A549 (cell line): ENCODE data around the gene SYNJ1. TPM values are rescaled to one million over a fixed set of nuclear protein-coding genes. Genes with fewer than 3 reads are reported as not detected.

Source experiments
- ATAC-seq, 2 experiments: fragments of 200-7000 bp in 1 of 2; fragments of >200 bp in 1 of 2; cut with Nextera tagmentation in 1 of 2; cut with Tn5 transposase in 1 of 2; 3 replicates each; pipeline versions ENCODE4 v1.8.0 to v1.9.1; 2018 to 2020; ENCODE audit warnings: mild to moderate bottlenecking in 1 of 2, moderate library complexity in 1 of 2
- CTCF ChIA-PET: fragments of 300-600 bp; sonication (Branson Sonifier 250); formaldehyde crosslinking; extraction: SDS; loops from one replicate; lab custom pipeline; 2021; ENCODE audit warnings: antibody characterized with exemption, inconsistent platforms; lab: Yijun Ruan, JAX
- POLR2A ChIA-PET: fragments of 350-600 bp; formaldehyde crosslinking; extraction: SDS; loops from one replicate; lab custom pipeline; 2021; ENCODE audit warnings: antibody characterized with exemption, inconsistent platforms; lab: Yijun Ruan, JAX
- DNase-seq, 2 experiments: peaks; one replicate each; pipeline versions ENCODE4 v3.0.0 to v3.0.0-alpha.2; 2011 to 2016; ENCODE audit warnings: low read depth in 1 of 2, low spot score in 1 of 2
- FAIRE-seq: peaks from 2 replicates; lab custom pipeline; 2011; peaks lifted over from hg19 to GRCh38; lab: Jason Lieb, UNC
- H3K27ac ChIP-seq, 2 experiments: fragments of >200 bp; sonication (Bioruptor Twin); formaldehyde crosslinking; 3 replicates each; pipeline ENCODE4 v1.5.1; 2016 to 2017
- H3K4me1 ChIP-seq: fragments of >200 bp; sonication (Bioruptor Twin); formaldehyde crosslinking; 3 replicates; pipeline ENCODE4 v1.6.1; 2016
- H3K4me2 ChIP-seq: fragments of >200 bp; sonication (Bioruptor Twin); formaldehyde crosslinking; 3 replicates; pipeline ENCODE4 v1.6.1; 2016
- H3K4me3 ChIP-seq: fragments of >200 bp; sonication (Bioruptor Twin); formaldehyde crosslinking; 3 replicates; pipeline ENCODE4 v1.5.1; 2016
- H3K9me3 ChIP-seq: fragments of >200 bp; sonication (Bioruptor Twin); formaldehyde crosslinking; 3 replicates; pipeline ENCODE4 v1.6.1; 2016
- ATOH8 ChIP-seq: fragments of 250-450 bp; sonication (Bioruptor Pico); IDR thresholded peaks from 2 replicates; pipeline ENCODE4 v1.5.0; 2020; ENCODE audit warnings: low read depth, mild to moderate bottlenecking, moderate library complexity
- BHLHE40 ChIP-seq: IDR thresholded peaks from 2 replicates; pipeline ENCODE4 v1.6.1; 2012; ENCODE audit warnings: low read depth, low read length, inconsistent platforms
- CBX2 ChIP-seq: fragments of 200-600 bp; sonication (generic); IDR thresholded peaks from 2 replicates; pipeline ENCODE4 v1.6.1; 2016; ENCODE audit warnings: low read depth, mild to moderate bottlenecking, borderline replicate concordance
- CHD4 ChIP-seq: fragments of 200-600 bp; sonication (generic); IDR thresholded peaks from 2 replicates; pipeline ENCODE4 v1.6.1; 2016; ENCODE audit warnings: antibody characterized with exemption, mild to moderate bottlenecking, borderline replicate concordance
- EHF ChIP-seq: fragments of 250-450 bp; sonication (Bioruptor Pico); IDR thresholded peaks from 2 replicates; pipeline ENCODE4 v1.5.0; 2020; ENCODE audit warnings: mild to moderate bottlenecking
- ELK1 ChIP-seq: fragments of 150-350 bp; IDR thresholded peaks from 2 replicates; pipeline ENCODE4 v1.6.1; 2014; ENCODE audit warnings: low read depth, mild to moderate bottlenecking, low read length
- HMGXB4 ChIP-seq: fragments of 250-450 bp; sonication (Bioruptor Pico); IDR thresholded peaks from 2 replicates; pipeline ENCODE4 v1.5.0; 2021; ENCODE audit warnings: mild to moderate bottlenecking, moderate library complexity, borderline replicate concordance
- HOXB5 ChIP-seq: fragments of 250-450 bp; sonication (Bioruptor Pico); IDR thresholded peaks from 2 replicates; pipeline ENCODE4 v1.5.0; 2020; ENCODE audit warnings: mild to moderate bottlenecking, moderate library complexity
- KDM5A ChIP-seq: fragments of 200-600 bp; sonication (generic); IDR thresholded peaks from 2 replicates; pipeline ENCODE4 v1.6.1; 2016; ENCODE audit warnings: antibody characterized with exemption, mild to moderate bottlenecking
- MAFK ChIP-seq: fragments of 450-650 bp; IDR thresholded peaks from 2 replicates; pipeline ENCODE4 v1.6.1; 2014; ENCODE audit not compliant: partially characterized antibody
- NFE2L2 ChIP-seq: fragments of 150-350 bp; conservative IDR thresholded peaks from 2 replicates; pipeline ENCODE4 v1.6.1; 2014; ENCODE audit warnings: low read length
- NR3C1 ChIP-seq: fragments of >200 bp; sonication (Bioruptor Twin); formaldehyde crosslinking; IDR thresholded peaks from 3 replicates; pipeline ENCODE4 v1.6.1; 2017
- PHF8 ChIP-seq: fragments of 200-600 bp; sonication (generic); IDR thresholded peaks from 2 replicates; pipeline ENCODE4 v1.6.1; 2016; ENCODE audit warnings: low read depth, mild to moderate bottlenecking, antibody characterized with exemption, moderate library complexity, borderline replicate concordance
- POLR2A ChIP-seq: IDR thresholded peaks from 2 replicates; pipeline ENCODE4 v1.6.1; 2012; ENCODE audit warnings: mild to moderate bottlenecking, low read length
- REST ChIP-seq: fragments of 200-600 bp; sonication (generic); IDR thresholded peaks from 2 replicates; pipeline ENCODE4 v1.6.1; 2016; ENCODE audit warnings: antibody characterized with exemption, mild to moderate bottlenecking, moderate library complexity
- RFX5 ChIP-seq: fragments of 450-650 bp; IDR thresholded peaks from 2 replicates; pipeline ENCODE4 v1.7.1; 2014; ENCODE audit warnings: antibody characterized with exemption, mild to moderate bottlenecking, moderate library complexity
- ZC3H11A ChIP-seq: fragments of 450-650 bp; IDR thresholded peaks from 2 replicates; pipeline ENCODE4 v1.6.1; 2014; ENCODE audit warnings: antibody characterized with exemption, mild to moderate bottlenecking
- ZSCAN20 ChIP-seq: fragments of 250-450 bp; sonication (Bioruptor Pico); IDR thresholded peaks from 2 replicates; pipeline ENCODE4 v1.8.0; 2022; ENCODE audit warnings: mild to moderate bottlenecking, moderate library complexity
- WGBS: methylation state at CpG from one replicate; pipeline ENCODE4 v1.1.6; 2017; ENCODE audit errors: missing lambda C conversion rate; 5-methylcytosine and 5-hydroxymethylcytosine counted together
- polyA minus RNA-seq: library from RNA; depleted of rRNA, polyadenylated mRNA; stranded (reverse); fragments of >200 nt; gene quantifications from 2 replicates; pipeline ENCODE4 v1.2.3, GENCODE V29; 2011; rRNA and poly(A)+ RNA removed
- polyA plus RNA-seq, 4 experiments: library from polyadenylated mRNA; depleted of rRNA in 3 of 4; stranded (reverse); fragments of >200 nt; fragmentation: RNase III in 1 of 4; extraction: RNeasy Plus Mini Kit Qiagen cat#74134 plus additional on column Dnase treatment in 1 of 4; gene quantifications; 2 replicates in 3 of 4; 3 replicates in 1 of 4; pipeline ENCODE4 v1.2.3, GENCODE V29; 2011 to 2017
- TF ChIP-seq, protein P1 (sequence below): IDR thresholded peaks from 2 replicates; pipeline ENCODE4 v1.6.1; 2012
- TF ChIP-seq, protein P2 (sequence below): fragments of >200 bp; sonication (Bioruptor Twin); formaldehyde crosslinking; IDR thresholded peaks from 3 replicates; pipeline ENCODE4 v1.6.1; 2016

SYNJ1 gene
- polyA plus RNA-seq (2011; rRNA removed) (3.6 and 3.8 TPM in 2 replicates), polyA plus RNA-seq (2017; fragmentation: RNase III; extraction: RNeasy Plus Mini Kit Qiagen cat#74134 plus additional on column Dnase treatment) (2.2 to 2.4 TPM (median 2.3 TPM) in 3 replicates), polyA minus RNA-seq (3.3 and 4.8 TPM in 2 replicates)
- polyA plus RNA-seq (2012; cell fraction: cytosol; rRNA removed): 2.0 and 2.5 TPM in 2 replicates
- 3.6 and 5.3 TPM in 2 replicates for polyA plus RNA-seq (2012; cell fraction: nucleus; rRNA removed)

- Histone ChIP-seq H3K9me3 (no peaks in the 10 kb centered on the region), H3K4me3 (peak within 1 kb of the TSS; percentile 69), H3K4me2 (peak within 1 kb of the TSS; percentile 92), H3K4me1 (peaks cover 6% of the 10 kb centered on the region; the same call in 1 of the 3 replicates), H3K27ac (peak within 1 kb of the TSS; percentile 81 to 96)
- CTCF ChIA-PET: interaction anchor here (0.9 to 1.6 kb wide), 4 partner anchors 11 to 99 kb away, joined by 3 to 6 read pairs (median 3); partner anchors contain the start of gene PAXBP1
- TF ChIP-seq HOXB5 (CRISPR knock-in tag) (no peak), POLR2A (peak; percentile 63), PHF8 (peak; percentile 67; the same call in 1 of the 2 replicates), ELK1 (no peak), HMGXB4 (CRISPR knock-in tag) (no peak)
- TF ChIP-seq, protein P1, sequence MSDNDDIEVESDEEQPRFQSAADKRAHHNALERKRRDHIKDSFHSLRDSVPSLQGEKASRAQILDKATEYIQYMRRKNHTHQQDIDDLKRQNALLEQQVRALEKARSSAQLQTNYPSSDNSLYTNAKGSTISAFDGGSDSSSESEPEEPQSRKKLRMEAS: peak; percentile 54
- POLR2A ChIA-PET: interaction anchor here (1.6 kb wide), 1 partner anchor 16 kb away, joined by 3 read pairs; no protein-coding TSS in a partner anchor
- 3% methylated on average over 16 of the region's 79 CpGs for WGBS
- ATAC-seq (peak; percentile 97 to 98), DNase-seq (peak; percentile 65 to 86), FAIRE-seq (no peak)
These were observed at the start of gene SYNJ1 for GRCh38 chr21:32727687-32728455. TSS of gene SYNJ1 (minus strand) at chr21:32728013. CDS start at chr21:32726895, 1,118 bp downstream.

DNA sequence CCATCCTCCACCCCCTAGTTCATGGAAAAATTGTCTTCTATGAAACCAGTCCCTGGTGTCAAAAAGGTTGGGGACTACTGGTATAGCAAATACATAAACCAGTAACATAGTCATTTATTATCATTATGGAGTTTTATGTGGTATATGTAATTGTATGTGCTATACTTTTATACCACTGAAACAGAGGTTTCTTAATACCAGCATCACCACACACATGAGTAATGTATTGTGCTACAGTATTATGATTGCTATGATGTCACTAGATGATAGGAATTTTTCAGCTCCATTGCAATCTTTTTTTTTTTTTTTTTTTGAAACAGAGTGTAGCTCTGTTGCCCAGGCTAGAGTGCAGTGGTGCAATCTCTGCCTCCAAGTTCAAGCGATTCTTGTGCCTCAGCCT is 49.5 kb upstream of the SYNJ1 start:
- TF ChIP-seq RFX5 (no peak), ZC3H11A (no peak), ZSCAN20 (no peak), NR3C1 (no peak), CHD4 (no peak), NFE2L2 (no peak), MAFK (no peak)
- TF ChIP-seq, protein P2, sequence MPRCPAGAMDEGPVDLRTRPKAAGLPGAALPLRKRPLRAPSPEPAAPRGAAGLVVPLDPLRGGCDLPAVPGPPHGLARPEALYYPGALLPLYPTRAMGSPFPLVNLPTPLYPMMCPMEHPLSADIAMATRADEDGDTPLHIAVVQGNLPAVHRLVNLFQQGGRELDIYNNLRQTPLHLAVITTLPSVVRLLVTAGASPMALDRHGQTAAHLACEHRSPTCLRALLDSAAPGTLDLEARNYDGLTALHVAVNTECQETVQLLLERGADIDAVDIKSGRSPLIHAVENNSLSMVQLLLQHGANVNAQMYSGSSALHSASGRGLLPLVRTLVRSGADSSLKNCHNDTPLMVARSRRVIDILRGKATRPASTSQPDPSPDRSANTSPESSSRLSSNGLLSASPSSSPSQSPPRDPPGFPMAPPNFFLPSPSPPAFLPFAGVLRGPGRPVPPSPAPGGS: no peak
- TF ChIP-seq, all 56 proteins: peak for 0
- CTCF ChIA-PET: interaction anchor here (0.7 to 0.9 kb wide), 2 partner anchors 11 to 21 kb away, joined by 3 read pairs; no protein-coding TSS in a partner anchor
- H3K4me1 ChIP-seq: no peaks in the 10 kb centered on the region
- no peak overlapping the region for H3K4me3 ChIP-seq
- ATAC-seq (no peak), DNase-seq (no peak), FAIRE-seq (no peak)
- no peak overlapping the region for H3K4me2 ChIP-seq
- H3K9me3 ChIP-seq: no peaks in the 10 kb centered on the region
- no peak overlapping the region for H3K27ac ChIP-seq
- 100% methylated on average over 1 of the region's 1 CpG for WGBS
- POLR2A ChIA-PET: no interaction called here

- Histone ChIP-seq H3K4me2 (no peak overlapping the region), H3K9me3 (no peaks in the 10 kb centered on the region), H3K4me3 (no peak overlapping the region), H3K27ac (no peak overlapping the region), H3K4me1 (no peaks in the 10 kb centered on the region)
- ChIA-PET POLR2A (no interaction called here), CTCF (interaction anchor here (0.7 to 1.7 kb wide), 4 partner anchors 11 to 669 kb away, joined by 3 to 5 read pairs (median 3); no protein-coding TSS in a partner anchor)
- FAIRE-seq (no peak), ATAC-seq (no peak), DNase-seq (no peak)
- WGBS: 81% methylated on average over 6 of the region's 6 CpGs
- TF ChIP-seq BHLHE40 (no peak), EHF (CRISPR knock-in tag) (no peak), ATOH8 (CRISPR knock-in tag) (no peak), REST (no peak), HMGXB4 (CRISPR knock-in tag) (no peak), CBX2 (no peak), KDM5A (no peak)
These were observed 48.9 kb upstream of the SYNJ1 start for GRCh38 chr21:32776743-32777142.
